H1 (cell line): ENCODE data around the gene TUNAR. TPM values are rescaled to one million over a fixed set of nuclear protein-coding genes. Genes with fewer than 3 reads are reported as not detected.

Experiments used
- CTCF ChIA-PET: fragments of 300-600 bp; sonication (Branson Sonifier 250); formaldehyde crosslinking; loops from one replicate; lab custom pipeline; 2021; ENCODE audit not compliant: partially characterized antibody; lab: Charles Lee
- POLR2A ChIA-PET: fragments of 300-600 bp; sonication (Branson Sonifier 250); formaldehyde crosslinking; loops from one replicate; lab custom pipeline; 2021; ENCODE audit warnings: inconsistent platforms; ENCODE audit not compliant: partially characterized antibody; lab: Charles Lee
- DNase-seq, 2 experiments: peaks; one replicate each; pipeline versions ENCODE4 v3.0.0 to v3.0.0-alpha.2; 2010 to 2022; ENCODE audit warnings: low spot score in 2 of 2, low read depth in 1 of 2, mixed read lengths in 1 of 2
- FAIRE-seq: peaks from 2 replicates; lab custom pipeline; 2011; peaks lifted over from hg19 to GRCh38; lab: Jason Lieb, UNC
- H2AFZ ChIP-seq: 2 replicates; pipeline ENCODE4 v1.8.1; 2012; ENCODE audit warnings: low read length, inconsistent platforms
- H2AK5ac ChIP-seq: 2 replicates; pipeline ENCODE4 v1.6.1; 2013; ENCODE audit warnings: low read depth, low read length
- H2BK120ac ChIP-seq: replicated peaks from 2 replicates; pipeline ENCODE3; 2013; ENCODE audit warnings: low read depth, low read length, inconsistent platforms
- H2BK12ac ChIP-seq: 2 replicates; pipeline ENCODE4 v1.6.1; 2013; ENCODE audit warnings: low read depth, low read length
- H2BK15ac ChIP-seq: 2 replicates; pipeline ENCODE4 v1.6.1; 2013; ENCODE audit warnings: low read length
- H2BK20ac ChIP-seq: 2 replicates; pipeline ENCODE4 v1.6.1; 2013; ENCODE audit warnings: low read length
- H2BK5ac ChIP-seq: 2 replicates; pipeline ENCODE4 v1.6.1; 2013; ENCODE audit warnings: low read depth, low read length
- H3K14ac ChIP-seq: 2 replicates; pipeline ENCODE4 v1.6.1; 2013; ENCODE audit warnings: inconsistent platforms; ENCODE audit not compliant: insufficient read length
- H3K18ac ChIP-seq: 2 replicates; pipeline ENCODE4 v1.6.1; 2013; ENCODE audit warnings: low read length; ENCODE audit errors: extremely low read depth
- H3K23ac ChIP-seq: 2 replicates; pipeline ENCODE4 v1.6.1; 2013; ENCODE audit warnings: inconsistent platforms; ENCODE audit not compliant: insufficient read length
- H3K23me2 ChIP-seq: 2 replicates; pipeline ENCODE4 v1.6.1; 2013; ENCODE audit warnings: low read depth, low read length
- H3K27ac ChIP-seq: 2 replicates; pipeline ENCODE4 v1.6.1; 2011; ENCODE audit warnings: low read depth, low read length, inconsistent platforms
- H3K27me3 ChIP-seq, 4 experiments: replicated peaks in 1 of 4; 1 replicate in 1 of 4; 2 replicates in 3 of 4; pipeline versions ENCODE4 v1.6.1 to v1.8.1; 2011 to 2013; ENCODE audit warnings: low read length in 3 of 4, mild to moderate bottlenecking in 3 of 4, inconsistent platforms in 2 of 4, mixed read lengths in 2 of 4, moderate library complexity in 1 of 4; ENCODE audit not compliant: control insufficient read depth in 3 of 4, insufficient read depth in 3 of 4; ENCODE audit errors: extremely low read depth in 1 of 4
- H3K36me3 ChIP-seq, 4 experiments: 2 replicates each; pipeline versions ENCODE4 v1.6.1 to v1.8.1; 2011 to 2013; ENCODE audit warnings: mild to moderate bottlenecking in 4 of 4, low read length in 3 of 4, moderate library complexity in 2 of 4, control low read depth in 1 of 4, inconsistent platforms in 1 of 4; ENCODE audit not compliant: insufficient read depth in 4 of 4, control insufficient read depth in 2 of 4
- H3K4ac ChIP-seq: replicated peaks from 2 replicates; pipeline ENCODE3; 2013; ENCODE audit warnings: low read length, low read depth, mixed read lengths, inconsistent platforms; ENCODE audit not compliant: insufficient read length
- H3K4me1 ChIP-seq, 4 experiments: replicated peaks in 1 of 4; 1 replicate in 1 of 4; 2 replicates in 3 of 4; pipeline versions ENCODE4 v1.6.1 to v1.8.1; 2011 to 2013; ENCODE audit warnings: low read length in 3 of 4, inconsistent platforms in 2 of 4, mixed read lengths in 1 of 4; ENCODE audit not compliant: insufficient read depth in 4 of 4, control insufficient read depth in 3 of 4
- H3K4me2 ChIP-seq, 2 experiments: 2 replicates each; pipeline versions ENCODE4 v1.6.1 to v1.8.1; 2011 to 2013; ENCODE audit warnings: low read depth in 2 of 2, low read length in 2 of 2, control low read depth in 1 of 2, inconsistent platforms in 1 of 2, mild to moderate bottlenecking in 1 of 2; ENCODE audit not compliant: insufficient read depth in 1 of 2
- H3K4me3 ChIP-seq, 4 experiments: fragments of 200-600, 300-600 bp in 1 of 4; sonication (generic), shearing (Covaris generic), sonication (Bioruptor Twin) in 1 of 4; 2 replicates each; pipeline versions ENCODE4 v1.5.1 to v1.8.1; 2011 to 2016; ENCODE audit warnings: low read length in 4 of 4, low read depth in 3 of 4, control low read depth in 2 of 4, inconsistent platforms in 2 of 4, mild to moderate bottlenecking in 2 of 4, mixed read lengths in 1 of 4, moderate library complexity in 1 of 4; ENCODE audit not compliant: insufficient read depth in 2 of 4; ENCODE audit errors: extremely low read depth in 1 of 4
- H3K56ac ChIP-seq: replicated peaks from 2 replicates; pipeline ENCODE3; 2013; ENCODE audit warnings: low read depth, mild to moderate bottlenecking, mixed read lengths, low read length, inconsistent platforms; ENCODE audit not compliant: insufficient read length
- H3K79me1 ChIP-seq: 2 replicates; pipeline ENCODE4 v1.6.1; 2013; ENCODE audit warnings: low read depth, low read length, control low read depth
- H3K79me2 ChIP-seq, 2 experiments: 2 replicates each; pipeline versions ENCODE4 v1.6.1 to v1.8.1; 2012 to 2013; ENCODE audit warnings: low read length in 2 of 2, mild to moderate bottlenecking in 2 of 2, inconsistent platforms in 1 of 2; ENCODE audit not compliant: insufficient read depth in 2 of 2, control insufficient read depth in 1 of 2
- H3K9ac ChIP-seq, 4 experiments: replicated peaks in 1 of 4; 1 replicate in 1 of 4; 2 replicates in 3 of 4; pipeline versions ENCODE4 v1.6.1 to v1.8.1; 2011 to 2013; ENCODE audit warnings: low read depth in 3 of 4, low read length in 3 of 4, control low read depth in 2 of 4, mild to moderate bottlenecking in 2 of 4, moderate library complexity in 2 of 4, inconsistent platforms in 1 of 4; ENCODE audit errors: extremely low read depth in 1 of 4
- H3K9me3 ChIP-seq, 2 experiments: 2 replicates each; pipeline versions ENCODE4 v1.6.1 to v1.8.1; 2012 to 2013; ENCODE audit warnings: mild to moderate bottlenecking in 2 of 2, moderate library complexity in 2 of 2, control low read depth in 1 of 2, inconsistent platforms in 1 of 2, low read depth in 1 of 2, low read length in 1 of 2, mixed read lengths in 1 of 2; ENCODE audit not compliant: insufficient read depth in 2 of 2
- H4K20me1 ChIP-seq, 2 experiments: replicated peaks in 1 of 2; 2 replicates each; pipeline versions ENCODE3 to v1.8.1; 2011 to 2013; ENCODE audit warnings: inconsistent platforms in 2 of 2, low read length in 2 of 2, mild to moderate bottlenecking in 1 of 2; ENCODE audit not compliant: insufficient read depth in 2 of 2, control insufficient read depth in 1 of 2
- H4K5ac ChIP-seq: 2 replicates; pipeline ENCODE4 v1.6.1; 2013; ENCODE audit warnings: low read length, low read depth, mixed read lengths, inconsistent platforms; ENCODE audit not compliant: insufficient read length
- H4K8ac ChIP-seq: 2 replicates; pipeline ENCODE4 v1.8.0; 2013; ENCODE audit warnings: mild to moderate bottlenecking, moderate library complexity, low read length, inconsistent platforms; ENCODE audit not compliant: insufficient read depth; ENCODE audit errors: extremely low read depth
- H4K91ac ChIP-seq: replicated peaks from 2 replicates; pipeline ENCODE3; 2013; ENCODE audit warnings: low read length, mixed read lengths, inconsistent platforms; ENCODE audit not compliant: insufficient read length
- POLR2AphosphoS5 ChIP-seq: IDR thresholded peaks from 2 replicates; pipeline ENCODE4 v1.6.1; 2011; ENCODE audit warnings: low read depth, low read length
- POU5F1 ChIP-seq: IDR thresholded peaks from 2 replicates; pipeline ENCODE4 v1.6.1; 2011; ENCODE audit warnings: low read depth, mild to moderate bottlenecking, low read length, moderate library complexity
- SIN3A ChIP-seq, 2 experiments: IDR thresholded peaks in 1 of 2; conservative IDR thresholded peaks in 1 of 2; 2 replicates each; pipeline ENCODE4 v1.6.1; 2011 to 2012; ENCODE audit warnings: low read length in 2 of 2, improper control_type of control experiment in 1 of 2, low read depth in 1 of 2, mild to moderate bottlenecking in 1 of 2
- WGBS, 2 experiments: shearing (Covaris generic) in 1 of 2; methylation state at CpG; one replicate each; pipeline versions ENCODE4 v1.1.6 to v1.1.7; 2013 to 2015; ENCODE audit warnings: low lambda C conversion rate in 2 of 2, mixed read lengths in 2 of 2, inconsistent platforms in 1 of 2, low coverage in 1 of 2, missing lambda C conversion rate in 1 of 2; ENCODE audit not compliant: insufficient replicate concordance in 2 of 2, insufficient coverage in 1 of 2, insufficient read length in 1 of 2; ENCODE audit errors: extremely low coverage in 1 of 2, missing lambda C conversion rate in 1 of 2; 5-methylcytosine and 5-hydroxymethylcytosine counted together
- polyA plus RNA-seq, 7 experiments: library from polyadenylated mRNA; depleted of rRNA in 3 of 7; stranded (reverse) in 5 of 7; unstranded in 2 of 7; fragments of >200 nt in 5 of 7; fragments of 200-250 nt in 2 of 7; gene quantifications; 1 replicate in 5 of 7; 2 replicates in 1 of 7; 4 replicates in 1 of 7; pipeline versions ENCODE4 v1.2.1 to v1.2.3, GENCODE V29; 2011 to 2013; ENCODE audit warnings: missing spikeins in 2 of 7, mixed read lengths in 2 of 7
- total RNA-seq: library from RNA; stranded (reverse); fragmentation: NEBNext Ultra II Directional; extraction: Animal tissue kit (Norgen Biotek cat#: 25700); gene quantifications from 2 replicates; pipeline ENCODE4 v1.2.1, GENCODE V29; 2021

TUNAR gene
- total and polyA plus RNA-seq, 2 of the 8 experiments (the other 6 are each of a cell fraction or from before 2014, with no cell fraction given) = 12.8 to 63.9 TPM

DNA sequence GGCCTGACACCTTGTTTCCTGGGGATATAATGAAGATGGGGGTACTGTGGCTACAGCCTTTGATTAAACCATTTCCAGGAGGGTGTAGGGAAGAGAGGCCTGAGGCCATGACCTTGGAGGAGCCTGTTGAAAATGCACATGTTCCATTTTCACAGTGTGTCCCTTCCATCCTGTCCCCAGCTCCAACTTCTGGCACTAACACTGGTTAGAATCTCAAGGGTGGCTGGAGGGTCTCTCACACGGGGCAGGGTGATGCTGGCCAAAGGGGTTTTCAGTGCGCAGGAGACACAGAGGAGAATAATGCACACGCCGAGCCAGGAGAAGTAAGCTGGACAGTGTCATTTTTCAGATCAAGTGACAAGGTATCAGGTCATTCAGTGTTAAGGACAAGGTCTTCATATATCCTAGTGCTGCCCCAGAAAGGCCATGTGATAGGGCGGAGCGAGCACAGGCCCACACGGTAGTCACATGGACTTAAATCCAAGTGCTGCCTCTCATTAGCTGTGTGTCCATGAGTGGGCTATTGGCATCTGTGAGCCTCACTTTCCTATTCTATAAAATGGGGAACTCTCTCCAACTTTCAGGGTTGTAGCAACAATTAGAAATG, 36.4 kb upstream of the TUNAR start:
- no peak overlapping the region for H3K23ac ChIP-seq
- no peak overlapping the region for H2BK15ac ChIP-seq
- no peaks in the 10 kb centered on the region for H3K79me2 ChIP-seq
- no peak overlapping the region for H3K18ac ChIP-seq
- no peak overlapping the region for H2AFZ ChIP-seq
- no peak overlapping the region for H2BK120ac ChIP-seq
- H3K9ac ChIP-seq = no peak overlapping the region
- H3K56ac ChIP-seq = no peak overlapping the region
- 94% methylated on average over 7 of the region's 7 CpGs; no CpG with 5 or more reads in 1 of the 2 experiments for WGBS, 2 experiments
- POLR2A ChIA-PET = no interaction called here
- no peak overlapping the region for H2BK20ac ChIP-seq
- H4K91ac ChIP-seq = no peak overlapping the region
- peak in 1 of 2 experiments; percentile 26 for DNase-seq
- no peaks in the 10 kb centered on the region for H3K27me3 ChIP-seq
- no peak overlapping the region for H3K14ac ChIP-seq
- no peaks in the 10 kb centered on the region for H4K20me1 ChIP-seq
- peaks cover 0 to 3% (median 0%) of the 10 kb centered on the region in 4 experiments; a peak in 2 of 7 replicates for H3K4me1 ChIP-seq
- no peak overlapping the region; the same call in 1 of the 2 replicates for H2BK5ac ChIP-seq
- no peaks in the 10 kb centered on the region for H3K36me3 ChIP-seq
- CTCF ChIA-PET = interaction anchor here (1.0 kb wide), 1 partner anchor 10 kb away, joined by 3 read pairs; no protein-coding TSS in a partner anchor
- no peak overlapping the region for H4K5ac ChIP-seq
- H3K9me3 ChIP-seq = no peaks in the 10 kb centered on the region
- no peak overlapping the region for H3K4me3 ChIP-seq
- no peak for FAIRE-seq
- H3K23me2 ChIP-seq = no peaks in the 10 kb centered on the region
- H3K4me2 ChIP-seq = no peak overlapping the region
- no peak overlapping the region; the same call in 1 of the 2 replicates for H2BK12ac ChIP-seq
- H4K8ac ChIP-seq = no peak overlapping the region
- no peak overlapping the region for H3K4ac ChIP-seq
- no peaks in the 10 kb centered on the region for H3K79me1 ChIP-seq
- H2AK5ac ChIP-seq = no peak overlapping the region
- H3K27ac ChIP-seq = no peak overlapping the region
- no peak for TF ChIP-seq SIN3A (conservative IDR thresholded peaks at IDR 0.05 in 1 of 2, IDR thresholded peaks at IDR 0.05 in 1 of 2; ENCODE audit: low read depth in 1 of 2, low read length in 2 of 2)
- TF ChIP-seq POLR2AphosphoS5 = no peak
- no peak for TF ChIP-seq POU5F1
